SK-N-SH treated with all-trans-retinoic acid at 6 μM for 48 hours (cell line): ENCODE results near the gene LARP4.

Experiments
- CSDC2 ChIP-seq: fragments of 250-450 bp; sonication (Bioruptor Pico); IDR thresholded peaks from 2 replicates; pipeline ENCODE4 v1.5.0; 2020; ENCODE audit warnings: mild to moderate bottlenecking, moderate library complexity
- PATZ1 ChIP-seq: fragments of 250-450 bp; sonication (Bioruptor Pico); IDR thresholded peaks from 2 replicates; pipeline ENCODE4 v1.8.0; 2020; ENCODE audit warnings: mild to moderate bottlenecking, moderate library complexity, borderline replicate concordance
- SNAI2 ChIP-seq: fragments of 250-450 bp; sonication (Bioruptor Pico); IDR thresholded peaks from 2 replicates; pipeline ENCODE4 v1.5.0; 2020; ENCODE audit warnings: mild to moderate bottlenecking, moderate library complexity
- TCF4 ChIP-seq: fragments of 250-450 bp; sonication (Bioruptor Pico); IDR thresholded peaks from 2 replicates; pipeline ENCODE4 v1.8.0; 2021; ENCODE audit warnings: mild to moderate bottlenecking, moderate library complexity, borderline replicate concordance
- ZNF8 ChIP-seq: fragments of 450-650 bp; formaldehyde crosslinking; IDR thresholded peaks from 2 replicates; pipeline ENCODE4 v1.5.0; 2020; ENCODE audit warnings: mild to moderate bottlenecking, moderate library complexity
- TF ChIP-seq, protein P1 (sequence below): fragments of 250-450 bp; sonication (Bioruptor Pico); IDR thresholded peaks from 2 replicates; pipeline ENCODE4 v1.5.1; 2020; ENCODE audit warnings: low read depth, mild to moderate bottlenecking, moderate library complexity

DNA sequence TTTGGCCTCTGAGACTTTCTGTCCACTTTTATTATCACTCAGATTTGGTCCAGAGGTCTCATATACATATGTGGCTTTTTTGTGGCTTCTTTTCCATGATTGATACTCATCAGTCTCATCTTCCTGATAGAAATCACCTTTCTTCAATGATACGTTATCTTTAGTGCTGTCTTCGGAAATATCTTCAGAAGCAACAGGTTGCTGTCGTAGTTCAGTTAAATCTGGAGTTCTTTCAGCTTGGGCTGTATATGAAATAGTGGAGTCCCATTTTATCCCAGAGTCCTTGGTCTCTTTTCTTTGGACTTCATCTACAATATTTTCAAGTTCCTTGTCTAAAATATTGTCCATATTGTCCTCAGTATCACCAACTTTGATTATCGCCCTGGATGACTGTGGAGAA, 45.3 kb upstream of the LARP4 start:
- TF ChIP-seq PATZ1 (CRISPR knock-in tag) (no peak), SNAI2 (CRISPR knock-in tag) (no peak), TCF4 (CRISPR knock-in tag) (no peak), CSDC2 (CRISPR knock-in tag) (no peak), ZNF8 (CRISPR knock-in tag) (no peak)
- TF ChIP-seq, protein P1, sequence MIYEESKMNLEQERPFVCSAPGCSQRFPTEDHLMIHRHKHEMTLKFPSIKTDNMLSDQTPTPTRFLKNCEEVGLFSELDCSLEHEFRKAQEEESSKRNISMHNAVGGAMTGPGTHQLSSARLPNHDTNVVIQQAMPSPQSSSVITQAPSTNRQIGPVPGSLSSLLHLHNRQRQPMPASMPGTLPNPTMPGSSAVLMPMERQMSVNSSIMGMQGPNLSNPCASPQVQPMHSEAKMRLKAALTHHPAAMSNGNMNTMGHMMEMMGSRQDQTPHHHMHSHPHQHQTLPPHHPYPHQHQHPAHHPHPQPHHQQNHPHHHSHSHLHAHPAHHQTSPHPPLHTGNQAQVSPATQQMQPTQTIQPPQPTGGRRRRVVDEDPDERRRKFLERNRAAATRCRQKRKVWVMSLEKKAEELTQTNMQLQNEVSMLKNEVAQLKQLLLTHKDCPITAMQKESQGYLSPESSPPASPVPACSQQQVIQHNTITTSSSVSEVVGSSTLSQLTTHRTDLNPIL: no peak
